OCI-LY3 (cell line): ENCODE data around the gene ERICH4.

Experiments
- EZH2phosphoT487 ChIP-seq: fragments of 200-600 bp; shearing (Covaris generic); IDR thresholded peaks from 2 replicates; pipeline ENCODE4 v1.6.1; 2018; ENCODE audit warnings: antibody characterized with exemption, mixed run types, low read depth
- TF ChIP-seq, protein P1 (sequence below): fragments of 200-600, 300-600 bp; sonication (generic); IDR thresholded peaks from 2 replicates; pipeline ENCODE4 v1.5.1; 2014; ENCODE audit warnings: antibody characterized with exemption, low read length, low read depth

- TF ChIP-seq, protein P1, sequence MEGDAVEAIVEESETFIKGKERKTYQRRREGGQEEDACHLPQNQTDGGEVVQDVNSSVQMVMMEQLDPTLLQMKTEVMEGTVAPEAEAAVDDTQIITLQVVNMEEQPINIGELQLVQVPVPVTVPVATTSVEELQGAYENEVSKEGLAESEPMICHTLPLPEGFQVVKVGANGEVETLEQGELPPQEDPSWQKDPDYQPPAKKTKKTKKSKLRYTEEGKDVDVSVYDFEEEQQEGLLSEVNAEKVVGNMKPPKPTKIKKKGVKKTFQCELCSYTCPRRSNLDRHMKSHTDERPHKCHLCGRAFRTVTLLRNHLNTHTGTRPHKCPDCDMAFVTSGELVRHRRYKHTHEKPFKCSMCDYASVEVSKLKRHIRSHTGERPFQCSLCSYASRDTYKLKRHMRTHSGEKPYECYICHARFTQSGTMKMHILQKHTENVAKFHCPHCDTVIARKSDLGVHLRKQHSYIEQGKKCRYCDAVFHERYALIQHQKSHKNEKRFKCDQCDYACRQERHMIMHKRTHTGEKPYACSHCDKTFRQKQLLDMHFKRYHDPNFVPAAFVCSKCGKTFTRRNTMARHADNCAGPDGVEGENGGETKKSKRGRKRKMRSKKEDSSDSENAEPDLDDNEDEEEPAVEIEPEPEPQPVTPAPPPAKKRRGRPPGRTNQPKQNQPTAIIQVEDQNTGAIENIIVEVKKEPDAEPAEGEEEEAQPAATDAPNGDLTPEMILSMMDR, result no peak
- TF ChIP-seq EZH2phosphoT487, result no peak
These were observed at the start of gene ERICH4 for GRCh38 chr19:41442473-41443355.
